ENCODE measurements around the gene PPID. TPM values are rescaled to one million over a fixed set of nuclear protein-coding genes. Genes with fewer than 3 reads are reported as not detected.

Gene PPID
- total and polyA plus RNA-seq, 9 of the 15 experiments (the other 6 are each of a cell fraction or from before 2014, with no cell fraction given) = 46.5 to 160 (median 98.6) TPM

DNA sequence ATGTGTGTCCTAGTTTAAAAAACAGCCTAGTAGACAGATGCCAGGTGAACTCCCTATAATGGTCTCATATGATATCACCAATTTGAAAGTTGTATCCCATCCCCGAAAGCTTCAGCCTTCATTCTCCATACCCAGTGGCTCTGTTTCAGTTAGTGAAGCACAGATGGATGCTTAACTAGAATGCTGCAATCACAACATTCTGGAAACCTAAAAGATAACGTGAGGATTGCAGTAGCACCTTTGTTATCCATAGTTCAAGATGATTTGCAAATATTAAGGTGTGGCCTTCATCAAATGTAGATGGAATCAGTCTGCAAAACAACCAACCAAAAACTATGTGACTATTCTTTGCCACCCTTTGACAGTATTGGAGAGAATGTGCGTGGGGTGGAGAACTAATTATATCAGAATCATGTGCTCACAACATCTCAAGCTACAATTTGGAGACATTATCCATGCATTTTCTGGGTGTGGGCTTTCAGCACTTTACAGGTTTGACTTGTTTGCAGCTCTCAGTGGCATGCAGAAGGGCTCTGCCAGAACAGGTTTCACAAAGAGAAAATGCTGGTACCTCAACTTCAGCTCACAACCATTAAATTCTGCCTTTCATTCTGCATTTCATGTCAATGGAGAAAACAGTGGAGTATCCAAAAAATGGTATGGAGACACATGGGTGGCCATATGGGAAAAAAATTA, 18.3 kb upstream of the PPID start:
- H3K4me1 ChIP-seq (replicated peaks in 1 of 2; ENCODE audit: control insufficient read depth in 2 of 2, insufficient read depth in 2 of 2, low read length in 2 of 2) = no peaks in the 10 kb centered on the region
- intact Hi-C loops (cut with micrococcal nuclease) (no loop called here), in situ Hi-C loops (cut with MboI) (loop anchor here (25.0 kb wide), 1 partner anchor 696 kb away; no protein-coding TSS in a partner anchor)
- H2AFZ ChIP-seq (ENCODE audit: low read depth, low read length) = no peak overlapping the region
- H3K27ac ChIP-seq (ENCODE audit: extremely low read depth, low read depth, low read length) = no peak overlapping the region
- H3K9me1 ChIP-seq (ENCODE audit: control insufficient read depth, insufficient read depth, low read length) = no peaks in the 10 kb centered on the region
- ATAC-seq = no peak
- no peak for DNase-seq (ENCODE audit: extremely low read depth in 1 of 4, low spot score in 3 of 4)
- no peaks in the 10 kb centered on the region for H3K9me3 ChIP-seq (replicated peaks; ENCODE audit: control insufficient read depth, insufficient read depth, low read depth, low read length)
- no peaks in the 10 kb centered on the region for H3K27me3 ChIP-seq (ENCODE audit: control insufficient read depth in 2 of 2, insufficient read depth in 2 of 2, low read length in 2 of 2)
- CTCF ChIA-PET (ENCODE audit: low intra/inter-chr PET ratio) = no interaction called here
- H3K4me2 ChIP-seq (ENCODE audit: insufficient read depth, low read length) = no peak overlapping the region
- no peak overlapping the region for H3K4me3 ChIP-seq
- POLR2A ChIA-PET = no interaction called here
- FAIRE-seq = no peak
- no peaks in the 10 kb centered on the region for H4K20me1 ChIP-seq (replicated peaks; ENCODE audit: control insufficient read depth, insufficient read depth, low read length)
- TF ChIP-seq HDAC8 (tag; IDR thresholded peaks at IDR 0.05) = no peak
- TF ChIP-seq RBM25 (IDR thresholded peaks at IDR 0.05; ENCODE audit: low read depth, low read length, severe bottlenecking) = no peak
- TF ChIP-seq HNRNPLL (IDR thresholded peaks at IDR 0.05; ENCODE audit: low read depth, low read length, poor library complexity, severe bottlenecking) = no peak
- TF ChIP-seq DNMT1 (IDR thresholded peaks at IDR 0.05) = no peak
- TF ChIP-seq ZNF589 (CRISPR knock-in tag; IDR thresholded peaks at IDR 0.05; ENCODE audit: low read depth) = no peak
- TF ChIP-seq ZBTB17 (CRISPR knock-in tag; IDR thresholded peaks at IDR 0.05) = no peak
- no peak overlapping the region for H3K9ac ChIP-seq (ENCODE audit: insufficient read depth in 1 of 2, low read depth in 2 of 2, low read length in 2 of 2)
- WGBS (ENCODE audit: insufficient coverage, low coverage, missing lambda C conversion rate) = 27% methylated on average over 3 of the region's 3 CpGs
- no TSS peak for BruUV-seq (replicated peaks)
- no peaks in the 10 kb centered on the region for H3K36me3 ChIP-seq (ENCODE audit: control insufficient read depth, insufficient read depth, low read length)
- no peaks in the 10 kb centered on the region for H3K79me2 ChIP-seq (ENCODE audit: control insufficient read depth, insufficient read depth, low read length)
